PFSK-1 (cell line): ENCODE data around the gene PRDM16.

Source experiments
- FOXP2 ChIP-seq: optimal IDR thresholded peaks from 2 replicates; pipeline ENCODE3; 2011; ENCODE audit warnings: borderline replicate concordance, control low read depth, inconsistent platforms; ENCODE audit not compliant: insufficient read depth; ENCODE audit errors: extremely low read length, extremely low read depth
- POLR2AphosphoS5 ChIP-seq: IDR thresholded peaks from 2 replicates; pipeline ENCODE4 v1.6.1; 2012; ENCODE audit warnings: low read depth, mild to moderate bottlenecking, control low read depth, low read length, moderate library complexity
- REST ChIP-seq, 2 experiments: IDR thresholded peaks; 2 replicates each; pipeline versions ENCODE4 v1.6.1 to v1.8.0; 2011 to 2012; ENCODE audit warnings: low read depth in 2 of 2, low read length in 2 of 2, control low read depth in 1 of 2, inconsistent platforms in 1 of 2, mild to moderate bottlenecking in 1 of 2, moderate library complexity in 1 of 2; ENCODE audit not compliant: insufficient read depth in 1 of 2
- SIN3A ChIP-seq: IDR thresholded peaks from 2 replicates; pipeline ENCODE4 v1.6.1; 2012; ENCODE audit warnings: mild to moderate bottlenecking, low read length, moderate library complexity, borderline replicate concordance; ENCODE audit not compliant: insufficient read depth
- TAF1 ChIP-seq: IDR thresholded peaks from 2 replicates; pipeline ENCODE4 v1.6.1; 2012; ENCODE audit warnings: low read length, control low read depth, borderline replicate concordance; ENCODE audit not compliant: insufficient read depth

PRDM16 gene

DNA sequence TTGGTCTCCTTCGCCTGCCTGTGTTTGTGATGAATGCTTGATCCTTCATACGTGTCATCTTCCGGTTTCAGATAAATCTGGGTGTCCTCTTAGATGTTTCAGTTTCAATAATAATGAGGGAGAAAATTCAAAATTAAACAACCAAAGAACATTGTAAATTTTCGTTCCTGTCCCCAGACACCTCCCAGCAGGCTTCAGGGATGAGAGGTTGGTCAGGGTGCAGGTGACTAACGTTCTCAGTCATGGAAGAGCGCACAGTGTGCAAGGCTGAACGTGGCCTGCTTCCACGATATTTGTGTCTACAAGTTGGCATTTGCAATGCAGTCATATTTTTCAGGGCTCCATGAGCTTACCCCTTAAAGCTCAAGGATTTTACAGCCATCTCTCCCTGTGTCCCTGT is 238.4 kb downstream of the PRDM16 start:
- TF ChIP-seq TAF1, result no peak
- TF ChIP-seq FOXP2, result no peak
- no peak for TF ChIP-seq REST (IDR thresholded peaks at IDR 0.05; ENCODE audit: insufficient read depth in 1 of 2, low read depth in 2 of 2, low read length in 2 of 2)
- TF ChIP-seq POLR2AphosphoS5, result no peak

DNA sequence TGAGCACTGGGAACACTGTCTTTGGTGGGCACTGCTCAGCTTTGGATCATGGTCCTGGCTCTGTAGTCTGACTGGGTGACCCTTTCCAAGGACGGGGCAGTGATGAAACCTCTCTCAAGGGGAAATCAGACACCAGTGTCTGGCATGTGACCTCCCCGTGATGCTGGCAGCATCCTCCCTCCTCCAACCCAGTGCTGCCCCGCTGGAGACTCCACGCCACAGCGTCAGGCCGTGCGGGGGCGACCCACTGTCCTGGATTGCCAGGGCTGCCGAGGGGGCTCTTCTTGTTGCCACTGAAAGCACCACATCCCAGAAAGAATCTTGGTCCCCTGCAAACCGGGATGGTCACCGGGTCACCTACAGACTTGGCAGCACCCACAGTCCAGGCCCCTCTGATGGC is 239.1 kb downstream of the PRDM16 start:
- no peak for TF ChIP-seq POLR2AphosphoS5
- no peak for TF ChIP-seq FOXP2
- TF ChIP-seq REST (IDR thresholded peaks at IDR 0.05; ENCODE audit: insufficient read depth in 1 of 2, low read depth in 2 of 2, low read length in 2 of 2), result no peak
- TF ChIP-seq TAF1, result no peak
- TF ChIP-seq SIN3A, result no peak

DNA sequence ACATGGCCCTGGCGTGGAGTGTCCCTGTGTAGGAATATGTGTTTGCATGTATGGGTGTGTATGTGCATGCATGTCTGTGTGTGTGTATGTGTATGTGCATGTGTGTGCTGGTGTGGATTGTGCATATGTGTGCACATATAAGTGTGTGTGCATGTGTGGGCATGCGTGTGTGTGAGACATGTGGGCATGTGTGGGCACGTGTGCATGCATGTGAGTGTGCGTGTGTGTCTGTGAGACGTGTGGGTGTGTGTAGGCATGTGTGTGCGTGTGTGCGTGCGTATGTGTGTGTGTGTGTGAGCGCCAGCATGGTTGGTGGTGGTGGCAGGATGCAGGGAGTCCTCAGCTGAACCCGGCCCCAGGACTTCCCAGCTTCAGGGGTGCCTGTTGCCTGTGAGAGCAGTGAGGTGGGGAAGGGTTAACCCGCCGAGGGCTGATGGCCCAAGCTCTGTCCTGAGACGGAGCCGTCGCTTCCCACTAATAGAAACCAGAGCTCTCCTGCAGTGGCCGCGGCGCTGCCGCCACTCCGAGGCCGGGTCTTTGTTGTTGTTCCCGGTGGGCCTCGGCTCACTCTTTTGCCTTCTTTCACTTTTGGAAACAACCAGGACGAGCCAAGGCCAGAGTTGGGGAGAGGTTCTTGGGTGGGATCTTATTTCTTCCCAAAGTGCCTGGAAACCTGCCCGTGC is 241.9 kb downstream of the PRDM16 start:
- TF ChIP-seq FOXP2 (no peak), TAF1 (no peak), SIN3A (no peak), POLR2AphosphoS5 (no peak), REST (IDR thresholded peaks at IDR 0.05; ENCODE audit: insufficient read depth in 1 of 2, low read depth in 2 of 2, low read length in 2 of 2) (no peak)

DNA sequence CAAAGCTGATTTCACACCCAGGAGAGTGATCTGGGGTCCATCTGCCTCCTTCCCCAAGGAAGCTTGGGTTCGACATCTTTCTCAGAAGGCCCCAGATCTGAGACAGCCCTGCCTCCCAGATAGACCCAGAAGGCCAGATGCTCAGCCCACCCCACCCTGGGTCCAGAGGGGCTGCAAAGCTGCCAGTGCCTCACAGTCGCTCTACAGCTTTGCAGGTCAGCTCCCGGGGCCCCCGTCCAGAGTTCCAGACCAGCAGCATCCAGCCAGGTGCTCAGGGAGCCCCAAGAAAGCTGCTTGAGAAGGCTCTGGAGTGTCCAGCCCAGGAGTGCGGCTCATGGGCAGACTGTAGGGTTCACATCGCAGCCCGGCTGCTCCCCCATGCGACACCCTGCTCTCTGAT is 242.7 kb downstream of the PRDM16 start:
- TF ChIP-seq TAF1 (no peak), POLR2AphosphoS5 (no peak), REST (IDR thresholded peaks at IDR 0.05; ENCODE audit: insufficient read depth in 1 of 2, low read depth in 2 of 2, low read length in 2 of 2) (no peak), SIN3A (no peak), FOXP2 (no peak)
